GM12878 (cell line): ENCODE measurements around the gene BIN1. TPM values are rescaled to one million over a fixed set of nuclear protein-coding genes. Genes with fewer than 3 reads are reported as not detected.

Experiments used
- ATAC-seq: fragments of 200-7000 bp; cut with Tn5 transposase; 3 replicates; pipeline ENCODE4 v1.9.1; 2020; ENCODE audit warnings: mild to moderate bottlenecking, moderate library complexity
- BruUV-seq: library from RNA; stranded (reverse); fragments of 400-500 nt; replicated peaks from 2 replicates; lab custom pipeline; 2021; lab: Mats Ljungman, UMichigan
- CTCF ChIA-PET: fragments of 300-600 bp; sonication (Branson Sonifier 250); formaldehyde crosslinking; extraction: SDS; loops from one replicate; lab custom pipeline; 2021; ENCODE audit warnings: inconsistent platforms; lab: Yijun Ruan, JAX
- POLR2A ChIA-PET: fragments of 350-600 bp; formaldehyde crosslinking; extraction: SDS; loops from one replicate; lab custom pipeline; 2021; ENCODE audit warnings: inconsistent platforms; lab: Charles Lee
- RAD21 ChIA-PET: fragments of 300-600 bp; sonication (Branson Sonifier 250); formaldehyde crosslinking; loops from one replicate; lab custom pipeline; 2023; ENCODE audit warnings: antibody characterized with exemption; ENCODE audit not compliant: unreplicated experiment; lab: Charles Lee
- SMC1A ChIA-PET: fragments of 300-600 bp; sonication (Branson Sonifier 250); formaldehyde crosslinking; loops from one replicate; lab custom pipeline; 2023; ENCODE audit not compliant: unreplicated experiment, uncharacterized antibody; lab: Charles Lee
- DNase-seq: peaks from one replicate; pipeline ENCODE4 v3.0.0-alpha.2; 2011; ENCODE audit warnings: low read depth, low spot score
- FAIRE-seq: peaks from 3 replicates; lab custom pipeline; 2011; peaks lifted over from hg19 to GRCh38; lab: Jason Lieb, UNC
- H2AFZ ChIP-seq: 2 replicates; pipeline ENCODE4 v1.6.0; 2011; ENCODE audit warnings: low read depth, low read length, control low read depth; ENCODE audit not compliant: control insufficient read depth
- H3K27ac ChIP-seq: 2 replicates; pipeline ENCODE4 v1.5.1; 2011; ENCODE audit warnings: control low read depth; ENCODE audit not compliant: control insufficient read depth, insufficient read depth
- H3K27me3 ChIP-seq, 2 experiments: replicated peaks in 1 of 2; 2 replicates each; pipeline versions ENCODE4 v1.6.0 to v1.6.1; 2011; ENCODE audit warnings: low read length in 1 of 2; ENCODE audit not compliant: control insufficient read depth in 2 of 2, insufficient read depth in 2 of 2
- H3K36me3 ChIP-seq, 2 experiments: 2 replicates each; pipeline ENCODE4 v1.5.1; 2011; ENCODE audit warnings: low read length in 1 of 2; ENCODE audit not compliant: control insufficient read depth in 2 of 2, insufficient read depth in 2 of 2
- H3K4me1 ChIP-seq: 2 replicates; pipeline ENCODE4 v1.6.1; 2011; ENCODE audit warnings: mild to moderate bottlenecking, low read length, moderate library complexity, mixed read lengths; ENCODE audit not compliant: control insufficient read depth, insufficient read depth
- H3K4me2 ChIP-seq: 2 replicates; pipeline ENCODE4 v1.6.0; 2011; ENCODE audit warnings: control low read depth; ENCODE audit not compliant: control insufficient read depth, insufficient read depth
- H3K4me3 ChIP-seq: fragments of 200-600 bp; sonication (generic); 2 replicates; pipeline ENCODE4 v1.5.1; 2016
- H3K79me2 ChIP-seq: 2 replicates; pipeline ENCODE4 v1.6.0; 2011; ENCODE audit warnings: low read length; ENCODE audit not compliant: control insufficient read depth, insufficient read depth
- H3K9ac ChIP-seq: 2 replicates; pipeline ENCODE4 v1.8.0; 2011; ENCODE audit warnings: low read length, control low read depth, mixed read lengths; ENCODE audit not compliant: control insufficient read depth, insufficient read depth
- H3K9me3 ChIP-seq: replicated peaks from 3 replicates; pipeline ENCODE4 v1.5.1; 2011; ENCODE audit warnings: mild to moderate bottlenecking, low read length; ENCODE audit not compliant: control insufficient read depth, insufficient read depth
- H4K20me1 ChIP-seq: 2 replicates; pipeline ENCODE4 v1.6.0; 2011; ENCODE audit not compliant: control insufficient read depth, insufficient read depth
- BCL11A ChIP-seq: IDR thresholded peaks from 2 replicates; pipeline ENCODE4 v1.6.1; 2011; ENCODE audit warnings: low read depth, low read length
- EED ChIP-seq: sonication (generic); IDR thresholded peaks from 2 replicates; pipeline ENCODE4 v1.6.1; 2016; ENCODE audit warnings: antibody characterized with exemption, low read depth
- ELK1 ChIP-seq: IDR thresholded peaks from 2 replicates; pipeline ENCODE4 v1.6.1; 2012; ENCODE audit warnings: low read depth, low read length, improper control_type of control experiment
- EP300 ChIP-seq, 2 experiments: fragments of 150-350 bp in 1 of 2; IDR thresholded peaks; 2 replicates each; pipeline ENCODE4 v1.6.1; 2011 to 2012; ENCODE audit warnings: low read depth in 2 of 2, low read length in 2 of 2, borderline replicate concordance in 1 of 2, improper control_type of control experiment in 1 of 2, inconsistent platforms in 1 of 2; ENCODE audit not compliant: control insufficient read depth in 1 of 2
- FOXM1 ChIP-seq: IDR thresholded peaks from 2 replicates; pipeline ENCODE4 v1.6.1; 2012; ENCODE audit warnings: low read depth, mild to moderate bottlenecking, inconsistent platforms, low read length, moderate library complexity
- IRF4 ChIP-seq: IDR thresholded peaks from 2 replicates; pipeline ENCODE4 v1.6.1; 2011; ENCODE audit warnings: low read depth, low read length
- NBN ChIP-seq: fragments of 450-650 bp; IDR thresholded peaks from 2 replicates; pipeline ENCODE4 v1.6.1; 2016
- PAX5 ChIP-seq: IDR thresholded peaks from 2 replicates; pipeline ENCODE4 v1.6.1; 2011; ENCODE audit warnings: low read depth, low read length, borderline replicate concordance
- POLR2AphosphoS5 ChIP-seq: IDR thresholded peaks from 2 replicates; pipeline ENCODE4 v1.6.1; 2011; ENCODE audit warnings: mild to moderate bottlenecking, low read length, inconsistent platforms
- SMAD5 ChIP-seq: IDR thresholded peaks from 2 replicates; pipeline ENCODE4 v1.6.1; 2016; ENCODE audit warnings: antibody characterized with exemption, low read depth
- SUPT20H ChIP-seq: IDR thresholded peaks from 2 replicates; pipeline ENCODE4 v1.6.1; 2011; ENCODE audit warnings: low read depth, mild to moderate bottlenecking, low read length, moderate library complexity, borderline replicate concordance; ENCODE audit not compliant: control insufficient read depth
- YY1 ChIP-seq: IDR thresholded peaks from 2 replicates; pipeline ENCODE4 v1.6.1; 2011; ENCODE audit warnings: low read depth, mild to moderate bottlenecking, low read length
- ZNF217 ChIP-seq: fragments of 450-650 bp; IDR thresholded peaks from 2 replicates; pipeline ENCODE4 v1.6.1; 2017; ENCODE audit warnings: antibody characterized with exemption, mild to moderate bottlenecking
- ZZZ3 ChIP-seq: IDR thresholded peaks from 2 replicates; pipeline ENCODE4 v1.6.1; 2011; ENCODE audit warnings: low read depth; ENCODE audit not compliant: control insufficient read depth, insufficient read length
- WGBS: methylation state at CpG from one replicate; pipeline ENCODE4 v1.1.6; 2016; ENCODE audit warnings: low lambda C conversion rate; ENCODE audit not compliant: insufficient replicate concordance, insufficient coverage; ENCODE audit errors: missing lambda C conversion rate; 5-methylcytosine and 5-hydroxymethylcytosine counted together
- in situ Hi-C: fragments of 300-500 bp; cut with MboI; formaldehyde crosslinking; loops from 9 replicates; pipeline ENCODE4 v1.14.3; 2018; ENCODE audit warnings: mixed read lengths
- intact Hi-C: fragments of 100-400 bp; cut with micrococcal nuclease; formaldehyde crosslinking; loops from one replicate; pipeline ENCODE4 v1.14.2; 2022; ENCODE audit not compliant: unreplicated experiment
- polyA plus RNA-seq, 11 experiments: library from polyadenylated mRNA; depleted of rRNA in 4 of 11; unstranded in 6 of 11; stranded (reverse) in 5 of 11; fragments of >200 nt; fragmentation: Nextera tagmentation in 4 of 11; fragmentation: Illumina TruSeq in 1 of 11; extraction: Ambion mirVana in 4 of 11; extraction: Trizol in 1 of 11; gene quantifications; 1 replicate in 1 of 11; 2 replicates in 10 of 11; pipeline versions ENCODE4 v1.2.1 to v1.2.3, GENCODE V29; 2011 to 2016; ENCODE audit warnings: inconsistent platforms in 2 of 11, missing spikeins in 2 of 11, low read depth in 1 of 11
- total RNA-seq, 4 experiments: library from RNA; depleted of rRNA in 3 of 4; stranded (reverse); fragments of >200 nt in 3 of 4; fragmentation: Illumina TruSeq in 1 of 4; extraction: Trizol in 1 of 4; gene quantifications; 2 replicates each; pipeline versions ENCODE4 v1.2.1 to v1.2.3, GENCODE V29; 2013 to 2021
- TF ChIP-seq, protein P1 (sequence below): fragments of 450-650 bp; IDR thresholded peaks from 2 replicates; pipeline ENCODE4 v1.6.1; 2017; ENCODE audit warnings: borderline replicate concordance

BIN1 gene
- total and polyA plus RNA-seq, 10 of the 15 experiments (the other 5 are each of a cell fraction or from before 2014, with no cell fraction given): 0.32 to 21.3 (median 11.2) TPM

GRCh38 chr2:127083819-127084503, 23.0 kb downstream of the BIN1 start:
- no peak for TF ChIP-seq ZZZ3
- no peak for TF ChIP-seq NBN
- TF ChIP-seq FOXM1: no peak
- TF ChIP-seq YY1: no peak
- TF ChIP-seq SMAD5: no peak
- TF ChIP-seq SUPT20H: no peak
- no peak for TF ChIP-seq PAX5
- no peak for TF ChIP-seq BCL11A
- no peak for TF ChIP-seq EED
- TF ChIP-seq POLR2AphosphoS5: no peak
- no peak for TF ChIP-seq IRF4
- no peak for TF ChIP-seq ZNF217
- TF ChIP-seq, protein P1, sequence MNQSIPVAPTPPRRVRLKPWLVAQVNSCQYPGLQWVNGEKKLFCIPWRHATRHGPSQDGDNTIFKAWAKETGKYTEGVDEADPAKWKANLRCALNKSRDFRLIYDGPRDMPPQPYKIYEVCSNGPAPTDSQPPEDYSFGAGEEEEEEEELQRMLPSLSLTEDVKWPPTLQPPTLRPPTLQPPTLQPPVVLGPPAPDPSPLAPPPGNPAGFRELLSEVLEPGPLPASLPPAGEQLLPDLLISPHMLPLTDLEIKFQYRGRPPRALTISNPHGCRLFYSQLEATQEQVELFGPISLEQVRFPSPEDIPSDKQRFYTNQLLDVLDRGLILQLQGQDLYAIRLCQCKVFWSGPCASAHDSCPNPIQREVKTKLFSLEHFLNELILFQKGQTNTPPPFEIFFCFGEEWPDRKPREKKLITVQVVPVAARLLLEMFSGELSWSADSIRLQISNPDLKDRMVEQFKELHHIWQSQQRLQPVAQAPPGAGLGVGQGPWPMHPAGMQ: no peak
- no peak for TF ChIP-seq ELK1
- TF ChIP-seq EP300 (IDR thresholded peaks at IDR 0.05; ENCODE audit: borderline replicate concordance in 1 of 2, control insufficient read depth in 1 of 2, low read depth in 2 of 2, low read length in 2 of 2): no peak
- Histone ChIP-seq H3K27me3 (no peaks in the 10 kb centered on the region), H4K20me1 (no peaks in the 10 kb centered on the region), H3K9me3 (no peaks in the 10 kb centered on the region), H3K79me2 (no peaks in the 10 kb centered on the region), H3K4me1 (peaks cover 55% of the 10 kb centered on the region), H3K4me2 (no peak overlapping the region), H3K4me3 (no peak overlapping the region), H3K36me3 (no peaks in the 10 kb centered on the region), H3K9ac (no peak overlapping the region), H2AFZ (no peak overlapping the region), H3K27ac (no peak overlapping the region)
- FAIRE-seq (no peak), ATAC-seq (no peak), DNase-seq (no peak)
- ChIA-PET SMC1A (interaction anchor here (2.5 kb wide), 1 partner anchor 17 kb away, joined by 14 read pairs; no protein-coding TSS in a partner anchor), POLR2A (no interaction called here), RAD21 (interaction anchor here (1.3 kb wide), 1 partner anchor 9 kb away, joined by 5 read pairs; no protein-coding TSS in a partner anchor), CTCF (interaction anchor here (1.0 to 2.8 kb wide), 3 partner anchors 13 to 23 kb away, joined by 3 to 15 read pairs (median 4); partner anchors contain the start of gene BIN1)
- in situ Hi-C loops: no loop called here
- intact Hi-C loops: loop anchor here (10.0 kb wide), 1 partner anchor 211 kb away; the partner anchor contains the start of gene ERCC3
- 82% methylated on average over 21 of the region's 21 CpGs for WGBS
- no TSS peak for BruUV-seq
